HEK293 (cell line): ENCODE measurements around the gene KCNJ6.

Experiments
- CTCF ChIA-PET: fragments of 350-600 bp; formaldehyde crosslinking; extraction: SDS; loops from one replicate; lab custom pipeline; 2021; ENCODE audit warnings: antibody characterized with exemption; lab: Yijun Ruan, JAX
- POLR2A ChIA-PET: fragments of 300-600 bp; formaldehyde crosslinking; extraction: SDS; loops from one replicate; lab custom pipeline; 2020; ENCODE audit warnings: antibody characterized with exemption, inconsistent platforms; lab: Yijun Ruan, JAX
- H3K27ac ChIP-seq: fragments of 200-500 bp; sonication (Bioruptor generic); 2 replicates; pipeline ENCODE4 v1.5.1; 2014; ENCODE audit warnings: low read depth, low read length, control low read depth, inconsistent platforms; ENCODE audit errors: extremely low read depth
- H3K36me3 ChIP-seq, 2 experiments: fragments of 200-500 bp in 1 of 2; sonication (Bioruptor generic) in 1 of 2; 1 replicate in 1 of 2; 2 replicates in 1 of 2; pipeline ENCODE4 v1.5.1; 2014 to 2017; ENCODE audit warnings: inconsistent platforms in 2 of 2, low read length in 2 of 2; ENCODE audit not compliant: control insufficient read depth in 2 of 2, insufficient read depth in 1 of 2
- H3K4me1 ChIP-seq: fragments of 200-500 bp; sonication (Bioruptor generic); 2 replicates; pipeline ENCODE4 v1.5.1; 2014; ENCODE audit warnings: mild to moderate bottlenecking, low read length, inconsistent platforms; ENCODE audit not compliant: control insufficient read depth, insufficient read depth
- H3K4me3 ChIP-seq: 2 replicates; pipeline ENCODE4 v1.5.1; 2011; ENCODE audit warnings: low read depth, mild to moderate bottlenecking, control low read depth, low read length, moderate library complexity
- H3K9me3 ChIP-seq: fragments of 200-500 bp; sonication (Bioruptor generic); 2 replicates; pipeline ENCODE4 v1.5.1; 2014; ENCODE audit warnings: low read depth, low read length, inconsistent platforms; ENCODE audit not compliant: control insufficient read depth, insufficient read depth
- BCL11A ChIP-seq: fragments of 450-650 bp; formaldehyde crosslinking; IDR thresholded peaks from 2 replicates; pipeline ENCODE4 v1.5.1; 2016; ENCODE audit warnings: low read depth, missing biosample characterization, missing genetic modification characterization
- HOXD13 ChIP-seq: sonication (generic); formaldehyde crosslinking; IDR thresholded peaks from 2 replicates; pipeline ENCODE4 v1.8.0; 2022; ENCODE audit warnings: missing genetic modification reagents, borderline replicate concordance
- IKZF3 ChIP-seq: fragments of 450-650 bp; IDR thresholded peaks from 2 replicates; pipeline ENCODE4 v1.5.0; 2018; ENCODE audit warnings: missing biosample characterization, mild to moderate bottlenecking, missing genetic modification characterization, moderate library complexity
- KLF1 ChIP-seq: fragments of 450-650 bp; formaldehyde crosslinking; IDR thresholded peaks from 2 replicates; pipeline ENCODE4 v1.5.1; 2016; ENCODE audit warnings: missing biosample characterization, missing genetic modification characterization
- KLF10 ChIP-seq: fragments of 450-650 bp; IDR thresholded peaks from 2 replicates; pipeline ENCODE4 v1.5.1; 2018; ENCODE audit warnings: missing biosample characterization, mild to moderate bottlenecking, missing genetic modification characterization
- OVOL3 ChIP-seq: fragments of 450-650 bp; formaldehyde crosslinking; IDR thresholded peaks from 2 replicates; pipeline ENCODE4 v1.5.1; 2016; ENCODE audit warnings: missing biosample characterization, missing genetic modification characterization
- PRDM1 ChIP-seq: fragments of 450-650 bp; formaldehyde crosslinking; IDR thresholded peaks from 2 replicates; pipeline ENCODE4; 2016; ENCODE audit warnings: missing biosample characterization, missing genetic modification characterization
- SETDB1 ChIP-seq: IDR thresholded peaks from one replicate; pipeline ENCODE4 v1.6.1; 2017; ENCODE audit warnings: mild to moderate bottlenecking, low read length, moderate library complexity, mixed read lengths; ENCODE audit not compliant: insufficient read length
- YY2 ChIP-seq: fragments of 450-650 bp; formaldehyde crosslinking; IDR thresholded peaks from 2 replicates; pipeline ENCODE4 v1.5.1; 2016; ENCODE audit warnings: missing biosample characterization, missing genetic modification characterization
- ZBTB21 ChIP-seq: fragments of 450-650 bp; formaldehyde crosslinking; IDR thresholded peaks from 2 replicates; pipeline ENCODE4 v1.5.1; 2017; ENCODE audit warnings: missing biosample characterization, missing genetic modification characterization
- ZNF211 ChIP-seq: fragments of 450-650 bp; formaldehyde crosslinking; IDR thresholded peaks from 2 replicates; pipeline ENCODE4 v1.5.1; 2016; ENCODE audit warnings: low read depth, missing biosample characterization, missing genetic modification characterization
- ZNF221 ChIP-seq: fragments of 450-650 bp; formaldehyde crosslinking; IDR thresholded peaks from 2 replicates; pipeline ENCODE4 v1.5.1; 2017; ENCODE audit warnings: missing biosample characterization, missing genetic modification characterization, borderline replicate concordance
- ZNF354C ChIP-seq: fragments of 450-650 bp; formaldehyde crosslinking; IDR thresholded peaks from 2 replicates; pipeline ENCODE4 v1.5.1; 2016; ENCODE audit warnings: missing biosample characterization, missing genetic modification characterization, low read depth, borderline replicate concordance
- ZNF48 ChIP-seq: fragments of 450-650 bp; formaldehyde crosslinking; IDR thresholded peaks from 2 replicates; pipeline ENCODE4 v1.5.1; 2016; ENCODE audit warnings: missing biosample characterization, missing genetic modification characterization
- ZNF514 ChIP-seq: fragments of 450-650 bp; formaldehyde crosslinking; IDR thresholded peaks from 2 replicates; pipeline ENCODE4 v1.5.1; 2016; ENCODE audit warnings: missing biosample characterization, missing genetic modification characterization
- ZNF518A ChIP-seq: fragments of 450-650 bp; formaldehyde crosslinking; conservative IDR thresholded peaks from 2 replicates; pipeline ENCODE4 v1.5.1; 2016; ENCODE audit warnings: low read depth, missing biosample characterization, missing genetic modification characterization
- ZNF645 ChIP-seq: fragments of 450-650 bp; formaldehyde crosslinking; IDR thresholded peaks from 2 replicates; pipeline ENCODE4; 2016; ENCODE audit warnings: missing biosample characterization, missing genetic modification characterization
- ZNF768 ChIP-seq: fragments of 450-650 bp; formaldehyde crosslinking; IDR thresholded peaks from 2 replicates; pipeline ENCODE4 v1.5.1; 2018; ENCODE audit warnings: missing biosample characterization, mild to moderate bottlenecking, missing genetic modification characterization
- ZNF785 ChIP-seq: fragments of 450-650 bp; formaldehyde crosslinking; IDR thresholded peaks from 2 replicates; pipeline ENCODE4 v1.5.1; 2016; ENCODE audit warnings: missing biosample characterization, missing genetic modification characterization
- ZSCAN4 ChIP-seq: fragments of 450-650 bp; formaldehyde crosslinking; IDR thresholded peaks from 2 replicates; pipeline ENCODE4 v1.5.1; 2017; ENCODE audit warnings: missing biosample characterization, missing genetic modification characterization
- ZSCAN5A ChIP-seq: fragments of 450-650 bp; formaldehyde crosslinking; IDR thresholded peaks from 2 replicates; pipeline ENCODE4 v1.5.1; 2016; ENCODE audit warnings: missing biosample characterization, missing genetic modification characterization

Gene KCNJ6

GRCh38 chr21:37615962-37616361 lies 300.3 kb downstream of the KCNJ6 start:
- H3K27ac ChIP-seq, result no peak overlapping the region
- H3K4me1 ChIP-seq, result no peaks in the 10 kb centered on the region
- no peaks in the 10 kb centered on the region for H3K9me3 ChIP-seq
- H3K4me3 ChIP-seq, result no peak overlapping the region
- no peak for TF ChIP-seq ZNF785 (tag by site-specific recombination)
- no peak for TF ChIP-seq KLF1 (tag by site-specific recombination)
- TF ChIP-seq ZNF221 (tag by site-specific recombination), result no peak
- no peak for TF ChIP-seq ZNF768 (tag by site-specific recombination)
- ChIA-PET POLR2A (no interaction called here), CTCF (no interaction called here)
- H3K36me3 ChIP-seq, result no peaks in the 10 kb centered on the region

GRCh38 chr21:37614351-37614875 lies 301.8 kb downstream of the KCNJ6 start:
- ChIA-PET POLR2A (no interaction called here), CTCF (no interaction called here)
- TF ChIP-seq IKZF3 (tag by site-specific recombination), result no peak
- no peak for TF ChIP-seq ZNF354C (tag by site-specific recombination)
- no peak for TF ChIP-seq HOXD13
- peak; percentile 86; the same call in 1 of the 2 replicates for TF ChIP-seq ZNF48 (tag by site-specific recombination)
- peak; percentile 81 for TF ChIP-seq ZSCAN4
- no peaks in the 10 kb centered on the region for H3K9me3 ChIP-seq
- H3K4me3 ChIP-seq, result no peak overlapping the region
- H3K4me1 ChIP-seq, result no peaks in the 10 kb centered on the region
- H3K36me3 ChIP-seq, result no peaks in the 10 kb centered on the region
- H3K27ac ChIP-seq, result no peak overlapping the region

GRCh38 chr21:37607081-37607480 lies 309.2 kb downstream of the KCNJ6 start:
- POLR2A ChIA-PET, result no interaction called here
- H3K27ac ChIP-seq, result no peak overlapping the region
- H3K36me3 ChIP-seq, result no peaks in the 10 kb centered on the region; a peak in 1 of 3 replicates
- H3K9me3 ChIP-seq, result no peaks in the 10 kb centered on the region
- no peak overlapping the region for H3K4me3 ChIP-seq
- CTCF ChIA-PET, result no interaction called here
- H3K4me1 ChIP-seq, result no peaks in the 10 kb centered on the region
- TF ChIP-seq ZNF514 (tag by site-specific recombination) (no peak), PRDM1 (0 out of 2 replicates have a peak, but pooled peaks have one; percentile 7)
- TF ChIP-seq, all 188 proteins: peak for 1

GRCh38 chr21:37606549-37606948 lies 309.7 kb downstream of the KCNJ6 start:
- Histone ChIP-seq H3K4me1 (no peaks in the 10 kb centered on the region), H3K27ac (no peak overlapping the region), H3K4me3 (no peak overlapping the region), H3K9me3 (no peaks in the 10 kb centered on the region), H3K36me3 (no peaks in the 10 kb centered on the region; a peak in 1 of 3 replicates)
- ChIA-PET POLR2A (no interaction called here), CTCF (interaction anchor here (1.0 kb wide), 1 partner anchor 68 kb away, joined by 3 read pairs; no protein-coding TSS in a partner anchor)
- TF ChIP-seq YY2 (tag by site-specific recombination), result no peak
- TF ChIP-seq BCL11A (tag by site-specific recombination), result no peak
- no peak for TF ChIP-seq KLF10 (tag by site-specific recombination)
- no peak for TF ChIP-seq ZNF211 (tag by site-specific recombination)
- no peak for TF ChIP-seq OVOL3 (tag by site-specific recombination)
- TF ChIP-seq ZNF518A (tag by site-specific recombination), result no peak
- no peak for TF ChIP-seq SETDB1
- no peak for TF ChIP-seq ZSCAN5A (tag by site-specific recombination)
- TF ChIP-seq ZNF645 (tag by site-specific recombination), result no peak
- TF ChIP-seq ZBTB21 (tag by site-specific recombination), result no peak
